ENCODE measurements around the gene USF3. TPM values are rescaled to one million over a fixed set of nuclear protein-coding genes. Genes with fewer than 3 reads are reported as not detected.

USF3 gene
- total and polyA plus RNA-seq, 11 donors, result 4.3 to 25.3 (median 17.2) TPM

DNA sequence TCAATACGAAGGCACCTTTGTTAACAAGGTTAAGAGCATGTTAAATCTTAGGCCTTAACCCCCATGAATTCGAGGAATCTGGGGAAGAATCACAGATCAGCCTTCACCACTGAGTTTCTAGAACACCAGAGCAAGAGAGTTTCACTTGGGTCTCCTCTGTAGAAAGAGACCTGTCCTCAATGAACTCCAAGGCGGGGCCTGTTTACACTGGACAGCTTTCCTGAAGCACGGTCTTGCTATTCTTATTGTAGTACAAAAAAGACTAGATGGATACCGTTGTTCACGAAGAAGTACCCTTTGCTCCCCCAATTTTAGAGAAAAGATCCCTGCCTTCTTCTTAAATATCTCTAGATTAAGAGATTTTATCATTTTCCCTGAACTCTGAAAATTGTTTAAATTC is 64.9 kb downstream of the USF3 start:
- DNase-seq (no peak), ATAC-seq (no peak)
- H3K4me1 ChIP-seq, result peaks cover 0 to 7% (median 1%) of the 10 kb centered on the region in 12 donors
- intact Hi-C loops (cut with DNase I), result no loop called here
- no peak overlapping the region for H3K4me3 ChIP-seq
- no peaks in the 10 kb centered on the region for H3K36me3 ChIP-seq
- TF ChIP-seq, protein P1, sequence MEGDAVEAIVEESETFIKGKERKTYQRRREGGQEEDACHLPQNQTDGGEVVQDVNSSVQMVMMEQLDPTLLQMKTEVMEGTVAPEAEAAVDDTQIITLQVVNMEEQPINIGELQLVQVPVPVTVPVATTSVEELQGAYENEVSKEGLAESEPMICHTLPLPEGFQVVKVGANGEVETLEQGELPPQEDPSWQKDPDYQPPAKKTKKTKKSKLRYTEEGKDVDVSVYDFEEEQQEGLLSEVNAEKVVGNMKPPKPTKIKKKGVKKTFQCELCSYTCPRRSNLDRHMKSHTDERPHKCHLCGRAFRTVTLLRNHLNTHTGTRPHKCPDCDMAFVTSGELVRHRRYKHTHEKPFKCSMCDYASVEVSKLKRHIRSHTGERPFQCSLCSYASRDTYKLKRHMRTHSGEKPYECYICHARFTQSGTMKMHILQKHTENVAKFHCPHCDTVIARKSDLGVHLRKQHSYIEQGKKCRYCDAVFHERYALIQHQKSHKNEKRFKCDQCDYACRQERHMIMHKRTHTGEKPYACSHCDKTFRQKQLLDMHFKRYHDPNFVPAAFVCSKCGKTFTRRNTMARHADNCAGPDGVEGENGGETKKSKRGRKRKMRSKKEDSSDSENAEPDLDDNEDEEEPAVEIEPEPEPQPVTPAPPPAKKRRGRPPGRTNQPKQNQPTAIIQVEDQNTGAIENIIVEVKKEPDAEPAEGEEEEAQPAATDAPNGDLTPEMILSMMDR (IDR thresholded peaks at IDR 0.05), result no peak
- no peak for TF ChIP-seq POLR2A (IDR thresholded peaks at IDR 0.05)
- WGBS, 4 donors, result 80 to 90% (median 85%) methylated on average over 6 of the region's 6 CpGs
- no peaks in the 10 kb centered on the region for H3K9me3 ChIP-seq
- no peaks in the 10 kb centered on the region for H3K27me3 ChIP-seq
- H3K27ac ChIP-seq, result no peak overlapping the region

DNA sequence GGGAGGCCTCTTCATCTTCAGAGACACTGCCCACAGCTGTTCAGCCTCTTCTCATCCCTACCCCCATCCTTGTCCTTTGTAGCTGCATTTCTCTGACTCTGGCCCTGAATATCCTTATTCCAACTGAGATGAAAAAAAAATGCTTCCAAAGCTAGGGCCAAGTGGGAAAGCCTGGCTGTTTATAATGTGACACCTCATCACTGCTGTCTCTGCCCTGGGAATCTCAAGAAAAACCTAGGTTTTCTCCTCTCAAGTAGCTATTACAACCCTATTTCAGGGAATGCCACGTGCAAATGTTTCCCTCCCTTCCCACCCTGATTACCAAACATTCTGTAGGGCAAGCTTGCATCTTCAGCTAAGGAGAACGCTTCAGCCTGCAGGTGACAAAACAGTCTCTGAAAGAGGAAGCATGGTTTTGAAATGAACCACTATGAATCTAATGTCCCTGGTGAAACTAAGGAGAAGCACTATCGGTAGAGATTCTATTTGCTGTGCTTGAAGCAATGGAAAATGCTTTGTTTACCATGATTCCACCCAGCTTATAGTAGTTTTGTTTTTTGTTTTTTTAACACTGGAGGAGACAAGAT is 65.4 kb downstream of the USF3 start:
- peak overlapping the region in 1 of 12 donors; percentile 32 for H3K27ac ChIP-seq

DNA sequence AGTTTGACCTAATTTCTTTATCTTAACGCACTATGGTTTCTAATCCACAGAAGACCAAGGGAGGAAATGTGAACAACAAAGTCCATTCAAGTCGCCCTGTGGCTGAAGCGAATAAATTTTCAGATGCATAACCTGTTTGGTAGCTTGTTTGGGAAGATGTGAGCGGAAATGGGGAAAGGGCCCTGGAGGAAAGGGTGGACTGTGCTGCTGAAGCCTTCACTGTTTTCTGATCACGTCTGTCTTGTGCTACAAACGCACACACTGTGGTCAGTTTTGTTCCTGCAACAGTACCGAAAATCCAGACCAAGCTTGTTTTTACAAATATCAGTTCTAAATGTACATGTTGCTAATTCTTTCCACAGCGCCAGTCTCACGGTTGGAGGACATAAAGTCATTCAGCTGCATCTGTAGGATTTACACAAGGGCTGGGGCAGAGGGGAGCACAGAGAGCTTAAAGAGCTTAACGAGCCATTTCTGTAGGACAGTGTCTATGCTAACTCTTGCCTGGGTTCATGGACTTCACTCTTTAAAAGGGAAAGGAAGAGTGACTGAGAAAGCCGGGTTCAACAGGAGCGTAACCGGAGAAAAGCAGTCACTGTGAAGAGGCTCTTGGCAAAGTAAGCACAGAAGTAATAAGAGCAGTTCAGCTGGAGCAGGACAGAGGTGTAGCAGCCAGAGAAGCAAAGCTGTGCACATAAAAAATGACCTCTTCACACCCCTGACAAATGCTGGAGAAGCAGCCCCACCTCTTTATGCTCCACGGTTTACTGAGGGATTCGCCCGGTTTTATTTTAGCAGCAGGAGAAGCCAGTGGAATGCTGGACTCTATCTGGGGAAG is 66.6 kb downstream of the USF3 start:
- ATAC-seq (no peak), DNase-seq (no peak)
- Histone ChIP-seq H3K27me3 (no peaks in the 10 kb centered on the region), H3K4me1 (peaks cover 0 to 18% (median 3%) of the 10 kb centered on the region in 12 donors), H3K9me3 (no peaks in the 10 kb centered on the region), H3K27ac (peak overlapping the region in 1 of 12 donors; percentile 32), H3K36me3 (no peaks in the 10 kb centered on the region), H3K4me3 (no peak overlapping the region)
- intact Hi-C loops (cut with DNase I), result loop anchor here in 6 of 10 donors (5.0 to 10.0 kb wide), 4 partner anchors 55 to 595 kb away; no protein-coding TSS in a partner anchor
- no peak for TF ChIP-seq POLR2A (IDR thresholded peaks at IDR 0.05)
- TF ChIP-seq, protein P1 (IDR thresholded peaks at IDR 0.05), result no peak
- WGBS, 4 donors, result 77 to 86% (median 82%) methylated on average over 16 of the region's 16 CpGs

More for the DNA sequence above, 65.4 kb downstream of the USF3 start:
- no peak for DNase-seq
- peaks cover 0 to 12% (median 3%) of the 10 kb centered on the region in 12 donors for H3K4me1 ChIP-seq
- ATAC-seq, result no peak
- H3K36me3 ChIP-seq, result no peaks in the 10 kb centered on the region
- H3K4me3 ChIP-seq, result no peak overlapping the region
- WGBS, 4 donors, result 67 to 80% (median 75%) methylated on average over 3 of the region's 3 CpGs
- intact Hi-C loops (cut with DNase I), result no loop called here
- no peaks in the 10 kb centered on the region for H3K9me3 ChIP-seq
- no peak for TF ChIP-seq POLR2A (IDR thresholded peaks at IDR 0.05)
- TF ChIP-seq, protein P1 (IDR thresholded peaks at IDR 0.05), result no peak
- H3K27me3 ChIP-seq, result no peaks in the 10 kb centered on the region

DNA sequence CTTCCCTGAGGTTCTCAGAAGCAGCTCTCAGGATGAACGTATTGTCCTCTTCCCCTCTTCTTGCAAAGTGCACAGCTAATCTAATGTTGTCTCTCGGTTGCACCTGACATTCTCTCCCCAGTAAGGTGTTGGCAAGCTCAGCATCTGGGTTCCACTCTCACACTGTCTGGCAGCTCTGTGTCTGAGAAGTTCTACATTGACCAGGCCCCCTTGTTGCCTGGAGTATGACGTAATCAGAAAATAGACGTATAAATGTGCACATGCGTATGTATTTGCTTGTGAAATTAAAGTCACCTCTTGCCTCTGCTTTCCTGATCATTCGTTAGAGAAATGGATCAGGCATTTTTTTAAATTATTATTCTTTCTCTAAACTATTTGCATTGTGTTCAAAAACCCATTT is 67.7 kb downstream of the USF3 start:
- Histone ChIP-seq H3K27me3 (no peaks in the 10 kb centered on the region), H3K4me1 (peaks cover 0 to 18% (median 3%) of the 10 kb centered on the region in 12 donors), H3K27ac (no peak overlapping the region), H3K36me3 (no peaks in the 10 kb centered on the region), H3K4me3 (no peak overlapping the region), H3K9me3 (no peaks in the 10 kb centered on the region)
- no peak for DNase-seq
- WGBS, 4 donors, result 88 to 89% (median 89%) methylated on average over 6 of the region's 6 CpGs
- TF ChIP-seq POLR2A (IDR thresholded peaks at IDR 0.05), result no peak
- TF ChIP-seq, protein P1 (IDR thresholded peaks at IDR 0.05), result no peak
- intact Hi-C loops (cut with DNase I), result loop anchor here in 6 of 10 donors (5.0 to 10.0 kb wide), 4 partner anchors 54 to 594 kb away; no protein-coding TSS in a partner anchor
- no peak for ATAC-seq

Data from heart left ventricle (tissue), 16 donors.